ENCODE measurements around the gene ASF1B. TPM values are rescaled to one million over a fixed set of nuclear protein-coding genes. Genes with fewer than 3 reads are reported as not detected.

ASF1B gene
- total RNA-seq, 1 experiment from 2014 or later: 38.4 TPM

GRCh38 chr19:14138576-14139265, 2.3 kb upstream of the ASF1B start:
- ChIA-PET POLR2A (interaction anchor here (0.6 kb wide), 1 partner anchor 213 kb away, joined by 5 read pairs; no protein-coding TSS in a partner anchor), CTCF (interaction anchor here (0.9 to 4.7 kb wide), 6 partner anchors 8 to 334 kb away, joined by 3 to 91 read pairs (median 26); no protein-coding TSS in a partner anchor)
- DNase-seq (ENCODE audit: low spot score) (no peak), ATAC-seq (no peak)
- Mint-ChIP-seq H3K27ac (peak overlapping the region; percentile 41; the same call in 1 of the 2 replicates), H3K4me1 (peaks cover 19% of the 10 kb centered on the region), H3K36me3 (peaks cover 4% of the 10 kb centered on the region), H3K9me3 (no peaks in the 10 kb centered on the region), H3K27me3 (ENCODE audit: low read depth) (no peaks in the 10 kb centered on the region; the same call in 1 of the 2 replicates), H3K4me3 (peak overlapping the region; percentile 53)
- no peak for TF ChIP-seq ZNF219 (CRISPR knock-in tag; IDR thresholded peaks at IDR 0.05; ENCODE audit: borderline replicate concordance)
- TF ChIP-seq NFATC4 (CRISPR knock-in tag; IDR thresholded peaks at IDR 0.05): no peak
- TF ChIP-seq EMX1 (CRISPR knock-in tag; IDR thresholded peaks at IDR 0.05): no peak
- no peak for TF ChIP-seq ZNF317 (CRISPR knock-in tag; IDR thresholded peaks at IDR 0.05; ENCODE audit: borderline replicate concordance, low read depth)
- TF ChIP-seq, protein P1, sequence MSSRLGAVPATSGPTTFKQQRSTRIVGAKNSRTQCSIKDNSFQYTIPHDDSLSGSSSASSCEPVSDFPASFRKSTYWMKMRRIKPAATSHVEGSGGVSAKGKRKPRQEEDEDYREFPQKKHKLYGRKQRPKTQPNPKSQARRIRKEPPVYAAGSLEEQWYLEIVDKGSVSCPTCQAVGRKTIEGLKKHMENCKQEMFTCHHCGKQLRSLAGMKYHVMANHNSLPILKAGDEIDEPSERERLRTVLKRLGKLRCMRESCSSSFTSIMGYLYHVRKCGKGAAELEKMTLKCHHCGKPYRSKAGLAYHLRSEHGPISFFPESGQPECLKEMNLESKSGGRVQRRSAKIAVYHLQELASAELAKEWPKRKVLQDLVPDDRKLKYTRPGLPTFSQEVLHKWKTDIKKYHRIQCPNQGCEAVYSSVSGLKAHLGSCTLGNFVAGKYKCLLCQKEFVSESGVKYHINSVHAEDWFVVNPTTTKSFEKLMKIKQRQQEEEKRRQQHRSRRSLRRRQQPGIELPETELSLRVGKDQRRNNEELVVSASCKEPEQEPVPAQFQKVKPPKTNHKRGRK (CRISPR knock-in tag; IDR thresholded peaks at IDR 0.05; ENCODE audit: borderline replicate concordance): no peak
- TF ChIP-seq, protein P2, sequence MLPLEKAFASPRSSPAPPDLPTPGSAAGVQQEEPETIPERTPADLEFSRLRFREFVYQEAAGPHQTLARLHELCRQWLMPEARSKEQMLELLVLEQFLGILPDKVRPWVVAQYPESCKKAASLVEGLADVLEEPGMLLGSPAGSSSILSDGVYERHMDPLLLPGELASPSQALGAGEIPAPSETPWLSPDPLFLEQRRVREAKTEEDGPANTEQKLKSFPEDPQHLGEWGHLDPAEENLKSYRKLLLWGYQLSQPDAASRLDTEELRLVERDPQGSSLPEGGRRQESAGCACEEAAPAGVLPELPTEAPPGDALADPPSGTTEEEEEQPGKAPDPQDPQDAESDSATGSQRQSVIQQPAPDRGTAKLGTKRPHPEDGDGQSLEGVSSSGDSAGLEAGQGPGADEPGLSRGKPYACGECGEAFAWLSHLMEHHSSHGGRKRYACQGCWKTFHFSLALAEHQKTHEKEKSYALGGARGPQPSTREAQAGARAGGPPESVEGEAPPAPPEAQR (CRISPR knock-in tag; IDR thresholded peaks at IDR 0.05): no peak
- TF ChIP-seq NR1H2 (CRISPR knock-in tag; IDR thresholded peaks at IDR 0.05): no peak
- TF ChIP-seq, protein P3, sequence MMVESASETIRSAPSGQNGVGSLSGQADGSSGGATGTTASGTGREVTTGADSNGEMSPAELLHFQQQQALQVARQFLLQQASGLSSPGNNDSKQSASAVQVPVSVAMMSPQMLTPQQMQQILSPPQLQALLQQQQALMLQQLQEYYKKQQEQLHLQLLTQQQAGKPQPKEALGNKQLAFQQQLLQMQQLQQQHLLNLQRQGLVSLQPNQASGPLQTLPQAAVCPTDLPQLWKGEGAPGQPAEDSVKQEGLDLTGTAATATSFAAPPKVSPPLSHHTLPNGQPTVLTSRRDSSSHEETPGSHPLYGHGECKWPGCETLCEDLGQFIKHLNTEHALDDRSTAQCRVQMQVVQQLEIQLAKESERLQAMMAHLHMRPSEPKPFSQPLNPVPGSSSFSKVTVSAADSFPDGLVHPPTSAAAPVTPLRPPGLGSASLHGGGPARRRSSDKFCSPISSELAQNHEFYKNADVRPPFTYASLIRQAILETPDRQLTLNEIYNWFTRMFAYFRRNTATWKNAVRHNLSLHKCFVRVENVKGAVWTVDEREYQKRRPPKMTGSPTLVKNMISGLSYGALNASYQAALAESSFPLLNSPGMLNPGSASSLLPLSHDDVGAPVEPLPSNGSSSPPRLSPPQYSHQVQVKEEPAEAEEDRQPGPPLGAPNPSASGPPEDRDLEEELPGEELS (CRISPR knock-in tag; IDR thresholded peaks at IDR 0.05): no peak
- TF ChIP-seq, protein P4, sequence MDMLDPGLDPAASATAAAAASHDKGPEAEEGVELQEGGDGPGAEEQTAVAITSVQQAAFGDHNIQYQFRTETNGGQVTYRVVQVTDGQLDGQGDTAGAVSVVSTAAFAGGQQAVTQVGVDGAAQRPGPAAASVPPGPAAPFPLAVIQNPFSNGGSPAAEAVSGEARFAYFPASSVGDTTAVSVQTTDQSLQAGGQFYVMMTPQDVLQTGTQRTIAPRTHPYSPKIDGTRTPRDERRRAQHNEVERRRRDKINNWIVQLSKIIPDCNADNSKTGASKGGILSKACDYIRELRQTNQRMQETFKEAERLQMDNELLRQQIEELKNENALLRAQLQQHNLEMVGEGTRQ (CRISPR knock-in tag; IDR thresholded peaks at IDR 0.05): no peak
- TF ChIP-seq MXD4 (CRISPR knock-in tag; IDR thresholded peaks at IDR 0.05; ENCODE audit: borderline replicate concordance): no peak
- TF ChIP-seq NR2C2 (CRISPR knock-in tag; IDR thresholded peaks at IDR 0.05): no peak
- no peak for TF ChIP-seq GTF2I (CRISPR knock-in tag; conservative IDR thresholded peaks at IDR 0.05)
- TF ChIP-seq ZNF671 (CRISPR knock-in tag; IDR thresholded peaks at IDR 0.05): no peak
- no peak for TF ChIP-seq SOX15 (CRISPR knock-in tag; IDR thresholded peaks at IDR 0.05)
- no peak for TF ChIP-seq ZNF532 (CRISPR knock-in tag; IDR thresholded peaks at IDR 0.05; ENCODE audit: borderline replicate concordance)
- TF ChIP-seq MYBL2 (CRISPR knock-in tag; IDR thresholded peaks at IDR 0.05): no peak

All from WTC11 (cell line).